ENCODE data around the gene ARFGAP2. TPM values are rescaled to one million over a fixed set of nuclear protein-coding genes. Genes with fewer than 3 reads are reported as not detected.

Gene ARFGAP2
- total and polyA plus RNA-seq, 2 donors (not counting 3 experiments of a cell fraction or from before 2014, with no cell fraction given) = 78.9 to 108 TPM

DNA sequence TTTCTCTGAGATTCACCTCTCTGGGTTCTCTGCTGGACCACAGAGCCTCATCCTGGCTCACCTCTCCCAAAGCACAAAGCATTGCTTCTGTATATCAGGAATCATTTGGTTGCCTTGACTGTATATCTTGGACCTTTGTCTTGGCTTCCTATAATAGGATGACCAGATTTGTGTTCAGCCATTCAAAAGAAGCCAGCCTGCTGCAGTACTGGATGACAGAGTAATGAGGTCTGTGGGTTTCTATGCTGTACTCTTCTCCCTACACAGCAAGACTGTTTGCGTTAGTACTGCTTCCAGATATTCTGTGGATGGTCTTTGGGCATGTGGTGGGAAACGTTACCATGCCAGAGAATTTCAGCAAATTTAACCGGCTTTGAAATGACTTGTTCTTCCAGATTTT is 39.8 kb downstream of the ARFGAP2 start:
- no peaks in the 10 kb centered on the region for H3K79me2 ChIP-seq (ENCODE audit: control insufficient read depth, insufficient read depth, low read length)
- H3K9me3 ChIP-seq (replicated peaks; ENCODE audit: control insufficient read depth, insufficient read depth, low read length) = no peaks in the 10 kb centered on the region
- DNase-seq (ENCODE audit: low read depth, low spot score) = no peak
- intact Hi-C loops (cut with micrococcal nuclease) (no loop called here), dilution Hi-C loops (cut with MboI; ENCODE audit: extremely low pct_ligation_motif_present, low sequenced_read_pairs) (no loop called here)
- FAIRE-seq = no peak
- H4K20me1 ChIP-seq (replicated peaks; ENCODE audit: control insufficient read depth, extremely low read depth, insufficient read depth, low read length) = no peaks in the 10 kb centered on the region
- no peak for TF ChIP-seq MYC (IDR thresholded peaks at IDR 0.05; ENCODE audit: low read depth, low read length)
- no peak for TF ChIP-seq POLR2AphosphoS5 (IDR thresholded peaks at IDR 0.05; ENCODE audit: insufficient read depth, low read depth, low read length)
- no peak for TF ChIP-seq GATA2 (IDR thresholded peaks at IDR 0.05; ENCODE audit: insufficient read depth, insufficient read length, low read depth, low read length)
- no peak for TF ChIP-seq EZH2 (IDR thresholded peaks at IDR 0.05; ENCODE audit: borderline replicate concordance, low read depth, low read length, severe bottlenecking)
- TF ChIP-seq, protein P1, sequence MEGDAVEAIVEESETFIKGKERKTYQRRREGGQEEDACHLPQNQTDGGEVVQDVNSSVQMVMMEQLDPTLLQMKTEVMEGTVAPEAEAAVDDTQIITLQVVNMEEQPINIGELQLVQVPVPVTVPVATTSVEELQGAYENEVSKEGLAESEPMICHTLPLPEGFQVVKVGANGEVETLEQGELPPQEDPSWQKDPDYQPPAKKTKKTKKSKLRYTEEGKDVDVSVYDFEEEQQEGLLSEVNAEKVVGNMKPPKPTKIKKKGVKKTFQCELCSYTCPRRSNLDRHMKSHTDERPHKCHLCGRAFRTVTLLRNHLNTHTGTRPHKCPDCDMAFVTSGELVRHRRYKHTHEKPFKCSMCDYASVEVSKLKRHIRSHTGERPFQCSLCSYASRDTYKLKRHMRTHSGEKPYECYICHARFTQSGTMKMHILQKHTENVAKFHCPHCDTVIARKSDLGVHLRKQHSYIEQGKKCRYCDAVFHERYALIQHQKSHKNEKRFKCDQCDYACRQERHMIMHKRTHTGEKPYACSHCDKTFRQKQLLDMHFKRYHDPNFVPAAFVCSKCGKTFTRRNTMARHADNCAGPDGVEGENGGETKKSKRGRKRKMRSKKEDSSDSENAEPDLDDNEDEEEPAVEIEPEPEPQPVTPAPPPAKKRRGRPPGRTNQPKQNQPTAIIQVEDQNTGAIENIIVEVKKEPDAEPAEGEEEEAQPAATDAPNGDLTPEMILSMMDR (IDR thresholded peaks at IDR 0.05; ENCODE audit: extremely low read depth in 1 of 2, insufficient read depth in 1 of 2, low read depth in 1 of 2, low read length in 2 of 2) = no peak
- TF ChIP-seq MAX (IDR thresholded peaks at IDR 0.05; ENCODE audit: insufficient read depth, insufficient read length) = no peak
- TF ChIP-seq JUN (IDR thresholded peaks at IDR 0.05; ENCODE audit: borderline replicate concordance, insufficient read depth, insufficient read length, low read depth) = no peak
- no peak for TF ChIP-seq FOS (IDR thresholded peaks at IDR 0.05; ENCODE audit: borderline replicate concordance, insufficient read depth, low read length)
- TF ChIP-seq POLR2A (IDR thresholded peaks at IDR 0.05; ENCODE audit: low read depth, low read length) = no peak
- H2AFZ ChIP-seq (ENCODE audit: low read depth, low read length) = no peak overlapping the region
- no peak overlapping the region for H3K27ac ChIP-seq (ENCODE audit: insufficient read depth, low read depth, low read length)
- POLR2A ChIA-PET = no interaction called here
- no TSS peak for BruUV-seq (replicated peaks)
- H3K4me2 ChIP-seq (ENCODE audit: insufficient read depth, low read length) = no peak overlapping the region
- H3K4me3 ChIP-seq (replicated peaks in 1 of 3; ENCODE audit: insufficient read depth in 1 of 3, low read depth in 1 of 3, low read length in 3 of 3) = no peak overlapping the region
- no peaks in the 10 kb centered on the region for H3K27me3 ChIP-seq (ENCODE audit: control insufficient read depth in 2 of 2, insufficient read depth in 2 of 2, low read length in 2 of 2)
- H3K36me3 ChIP-seq (ENCODE audit: control insufficient read depth in 2 of 2, extremely low read depth in 1 of 2, insufficient read depth in 2 of 2, low read length in 2 of 2) = no peaks in the 10 kb centered on the region
- no peaks in the 10 kb centered on the region for H3K9me1 ChIP-seq (replicated peaks; ENCODE audit: control insufficient read depth, extremely low read depth, insufficient read depth, low read length)
- H3K9ac ChIP-seq (replicated peaks; ENCODE audit: extremely low read depth, insufficient read depth, low read length) = no peak overlapping the region
- no peaks in the 10 kb centered on the region for H3K4me1 ChIP-seq (ENCODE audit: control insufficient read depth, extremely low read depth, insufficient read depth, low read length)
- CTCF ChIA-PET = no interaction called here
